Stimulated activated CD8-positive, alpha-beta memory T cell treated with anti-CD3 and anti-CD28 coated beads, Interleukin-7, amount 100 ng/mL, for 4 hours (primary cell): ENCODE data around the gene SLC12A7.
A peak's percentile ranks its signal among the peaks of the same experiment; 100 is the strongest.
"Not testable (repeated sequence)": the region's sequence is repeated elsewhere in the genome, so short reads cannot be mapped to it uniquely, and the experiment has no call there.

Experiments used
- DNase-seq, 2 donors: peaks; one replicate each; pipeline ENCODE4 v3.0.0-alpha.2; 2020; ENCODE audit warnings: low read depth in 2 of 2

SLC12A7 gene

DNA sequence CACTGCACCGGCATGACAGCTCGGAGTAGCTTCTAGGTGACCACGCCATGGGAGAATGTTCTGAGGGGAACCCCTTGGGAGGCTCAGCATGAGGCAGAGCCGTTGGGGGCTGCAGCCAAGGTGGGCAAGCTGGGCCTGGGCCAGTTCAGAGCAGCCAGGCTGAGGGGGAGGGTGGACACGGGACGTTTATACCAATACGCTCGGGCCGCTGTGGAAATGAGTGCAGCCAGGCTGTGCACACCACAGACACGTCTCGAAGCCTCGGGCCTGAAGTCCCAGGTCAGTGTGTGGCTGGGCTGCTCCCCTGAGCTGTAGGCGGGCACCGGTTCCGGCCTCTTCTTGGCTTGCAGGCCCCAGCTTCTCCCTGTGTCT, 28.9 kb upstream of the SLC12A7 start:
- DNase-seq = no peak

DNA sequence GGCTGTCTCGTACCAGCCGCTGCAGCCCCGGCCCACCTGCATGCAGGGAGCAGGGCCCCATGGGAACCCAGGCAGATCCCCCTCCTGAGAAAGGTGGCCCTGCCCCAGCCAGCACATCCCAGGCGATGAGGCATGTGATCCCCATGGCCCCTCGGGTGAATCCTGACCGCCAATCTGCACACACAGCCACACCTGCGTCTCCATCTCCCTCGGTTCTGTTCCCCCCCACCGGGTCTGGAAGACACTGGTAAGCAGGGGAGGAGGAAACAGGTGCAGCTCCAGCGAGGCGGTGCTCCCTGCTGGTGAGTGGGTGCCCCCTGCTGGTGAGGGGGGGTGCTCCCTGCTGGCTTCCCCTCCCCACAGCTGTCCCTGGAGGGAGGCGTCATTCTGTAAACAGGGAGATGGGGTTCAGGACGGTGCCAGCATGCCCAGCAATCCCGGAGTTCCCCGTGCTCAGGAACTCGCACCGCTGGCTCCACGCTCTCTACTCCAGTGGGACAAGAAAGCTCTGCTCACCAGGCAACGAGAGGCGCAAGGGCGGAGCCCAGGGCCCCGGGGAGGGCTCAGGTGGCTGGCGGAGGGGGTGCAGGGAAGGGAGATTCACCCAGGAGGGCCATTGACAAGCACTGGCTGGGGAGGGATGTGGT, 28.4 kb upstream of the SLC12A7 start:
- peak; percentile 52 to 71 for DNase-seq

DNA sequence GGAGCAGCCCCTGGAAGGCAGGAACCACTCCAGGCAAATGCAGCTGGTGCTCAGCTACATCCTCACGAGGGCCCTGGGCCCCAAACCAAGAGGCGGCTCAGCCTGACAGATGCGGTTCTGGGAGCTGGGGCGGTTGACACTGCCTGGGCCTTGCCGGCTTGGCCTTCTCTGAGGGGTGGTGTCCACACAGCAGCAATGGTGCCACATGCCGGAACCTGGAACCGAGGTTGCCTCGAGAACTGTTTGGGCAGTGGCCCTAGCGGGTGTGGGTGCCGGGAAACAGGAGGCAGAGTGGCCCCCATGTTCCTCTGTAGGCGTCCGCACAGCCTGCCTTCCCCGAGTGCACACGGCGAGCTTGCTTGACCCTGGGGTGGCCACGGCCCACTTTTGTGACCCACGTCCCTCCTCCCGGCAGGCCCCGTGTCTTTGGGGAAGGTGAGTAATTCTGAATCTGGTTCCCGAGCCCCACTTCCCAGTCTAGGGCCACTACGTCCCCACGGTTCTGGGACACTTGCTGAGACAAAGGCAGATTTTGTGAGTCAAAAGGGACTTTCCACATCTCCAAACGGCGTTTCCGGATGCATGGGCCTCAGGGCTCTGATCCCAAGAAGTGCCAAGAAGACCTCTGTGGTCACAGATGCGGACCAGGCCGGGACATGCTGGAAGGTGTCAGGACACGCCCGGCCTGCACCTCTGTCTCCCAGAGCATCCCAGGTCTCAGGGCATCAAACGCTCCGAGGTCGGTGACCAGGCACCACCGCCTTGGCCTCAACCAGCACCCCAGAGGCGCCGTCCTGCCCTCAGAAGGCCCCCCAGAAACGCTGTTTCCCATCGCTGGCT, 27.7 kb upstream of the SLC12A7 start:
- DNase-seq = no peak

DNA sequence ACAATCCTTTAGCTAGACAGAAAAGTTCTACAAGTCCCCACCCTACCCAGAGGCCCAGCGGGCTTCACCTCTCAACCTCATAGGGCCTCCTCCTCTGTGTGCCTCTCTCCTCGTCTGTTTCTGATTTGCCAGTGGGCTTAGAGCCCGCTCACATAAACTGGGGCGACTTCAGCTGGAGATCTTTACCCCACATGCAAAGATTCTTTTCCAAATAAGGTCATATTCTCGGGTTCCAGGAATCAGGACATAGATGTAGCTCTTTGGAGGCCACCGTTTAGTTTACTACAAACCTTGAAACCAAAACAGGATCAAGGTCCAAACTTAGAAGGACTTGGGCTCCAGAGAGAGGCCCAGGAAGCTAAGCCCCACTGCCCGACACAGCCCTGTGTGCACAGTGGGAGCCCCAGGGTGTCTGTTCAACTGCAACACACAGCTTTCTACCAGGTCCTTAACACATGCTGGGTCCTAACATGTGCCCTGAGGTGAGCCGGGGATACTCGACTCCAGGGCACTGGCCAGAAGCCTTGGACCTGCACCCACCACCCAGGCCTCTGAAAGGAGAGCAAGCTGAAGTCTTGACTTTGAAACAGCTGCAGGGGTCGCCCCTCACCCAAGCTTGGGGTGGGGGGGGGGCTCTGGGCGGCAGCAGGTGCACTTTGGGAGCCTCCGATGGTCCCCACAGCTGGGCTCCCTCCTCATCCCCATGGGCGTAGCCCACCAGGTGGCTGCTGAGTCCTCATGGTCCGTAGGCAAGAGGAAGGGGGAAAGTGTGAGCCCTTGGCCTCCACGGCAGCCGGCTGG, 26.8 kb upstream of the SLC12A7 start:
- no peak for DNase-seq

DNA sequence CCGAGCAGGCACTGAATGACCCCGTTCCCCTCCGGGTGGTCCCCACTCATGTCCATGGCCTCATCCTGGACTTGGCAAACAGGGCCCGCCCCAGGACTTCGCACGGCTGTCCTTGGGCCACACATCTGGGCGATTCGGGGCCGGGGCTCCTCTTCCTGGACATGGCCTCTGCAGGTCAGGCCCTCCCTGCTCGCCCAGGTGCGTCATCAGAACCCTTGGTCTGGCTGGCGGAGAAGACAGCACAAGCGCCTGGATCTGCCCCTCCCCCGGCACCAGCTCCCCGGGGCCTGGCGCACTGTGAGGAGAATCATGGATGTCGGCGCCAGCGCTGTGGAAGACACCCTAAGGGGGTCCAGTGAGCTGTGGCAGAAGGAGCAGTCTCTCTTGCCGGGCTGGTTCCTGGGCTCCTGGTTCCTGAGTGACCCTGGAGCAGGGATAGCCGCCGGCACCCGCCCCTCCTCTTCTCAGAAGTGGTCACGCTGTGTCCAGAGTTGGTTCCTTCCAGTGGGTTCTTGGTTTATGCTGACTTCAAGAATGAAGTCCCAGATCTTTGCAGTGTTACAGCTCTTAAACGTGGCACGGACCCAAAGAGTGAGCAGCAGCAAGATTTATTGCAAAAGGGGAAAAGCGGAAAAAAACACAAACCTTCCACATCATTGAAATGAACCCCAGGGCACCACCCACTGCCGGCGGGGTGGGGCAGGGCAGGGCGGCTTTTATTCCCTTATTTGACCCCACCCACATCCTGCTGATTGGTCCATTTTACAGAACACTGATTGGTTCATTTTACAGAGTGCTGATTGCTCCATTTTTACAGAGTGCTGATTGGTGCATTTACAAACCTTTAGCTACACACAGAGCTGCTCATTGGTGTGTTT, 25.9 kb upstream of the SLC12A7 start:
- no peak for DNase-seq

DNA sequence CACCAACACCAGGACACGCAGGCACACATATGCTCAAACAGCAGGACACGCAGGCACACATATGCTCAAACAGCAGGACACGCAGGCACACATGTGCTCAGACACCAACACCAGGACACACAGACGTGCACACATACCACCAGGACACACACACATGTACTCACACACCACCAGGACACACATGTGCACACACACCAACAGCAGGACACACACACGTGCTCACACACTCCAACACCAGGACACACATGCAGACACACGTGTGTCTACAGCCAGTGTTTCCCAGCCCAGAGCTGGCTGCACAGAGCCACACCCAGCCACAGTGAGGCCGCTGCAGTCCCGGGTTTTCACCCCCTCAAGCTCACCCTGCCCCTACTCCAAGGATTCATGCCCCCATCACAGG, 25.0 kb upstream of the SLC12A7 start:
- no peak for DNase-seq

DNA sequence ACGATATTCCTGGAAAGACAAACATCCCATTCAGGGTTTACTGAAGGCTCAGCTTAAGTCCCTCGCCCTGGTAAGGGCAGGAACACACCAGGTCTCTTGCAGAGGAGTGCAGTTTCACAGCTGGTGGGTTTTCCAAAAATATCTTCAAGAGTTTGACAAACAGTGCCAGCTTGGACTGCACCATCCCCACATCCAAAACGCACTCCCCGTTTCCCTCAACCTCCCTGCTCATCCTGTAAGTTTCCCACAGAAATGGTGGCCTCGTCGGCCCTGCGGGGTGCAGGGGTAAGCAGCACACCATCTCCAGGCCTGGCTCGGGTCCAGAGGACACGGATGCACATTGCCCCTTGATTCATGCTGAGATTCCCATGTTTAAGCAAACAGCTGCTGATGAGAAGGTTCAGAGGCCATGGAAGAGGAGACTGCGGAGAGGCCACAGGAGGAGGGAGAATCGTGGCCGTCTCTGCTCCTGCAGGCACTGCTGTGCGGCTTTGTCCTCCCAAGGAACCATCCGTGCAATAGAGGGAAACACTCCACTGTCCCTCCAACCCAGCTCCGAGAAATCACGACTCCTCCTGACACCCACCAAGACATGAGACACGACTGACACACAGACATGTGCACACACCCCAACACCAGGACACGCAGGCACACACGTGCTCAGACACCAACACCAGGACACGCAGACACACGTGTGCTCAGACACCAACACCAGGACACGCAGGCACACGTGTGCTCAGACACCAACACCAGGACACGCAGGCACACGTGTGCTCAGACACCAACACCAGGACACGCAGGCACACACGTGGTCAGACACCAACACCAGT, 24.0 kb upstream of the SLC12A7 start:
- no peak for DNase-seq

DNA sequence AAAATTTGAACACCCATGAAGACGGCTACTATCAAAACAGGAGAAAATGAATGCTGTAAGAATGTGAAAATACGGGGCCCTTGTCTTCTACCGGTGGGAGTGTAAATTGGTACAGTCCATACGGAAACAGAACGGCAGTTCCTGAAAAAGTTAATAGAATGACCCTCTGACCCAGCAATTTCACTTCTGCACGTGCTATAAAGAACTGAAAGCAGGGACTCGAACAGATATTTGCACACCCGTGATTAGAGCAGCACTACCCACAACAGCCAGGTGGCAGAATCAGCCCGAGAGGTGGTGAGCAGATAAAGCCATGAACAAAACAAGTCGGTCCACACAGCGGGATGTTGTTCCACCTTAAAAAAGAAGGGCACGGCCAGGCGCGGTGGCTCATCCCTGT, 22.6 kb upstream of the SLC12A7 start:
- no peak for DNase-seq

DNA sequence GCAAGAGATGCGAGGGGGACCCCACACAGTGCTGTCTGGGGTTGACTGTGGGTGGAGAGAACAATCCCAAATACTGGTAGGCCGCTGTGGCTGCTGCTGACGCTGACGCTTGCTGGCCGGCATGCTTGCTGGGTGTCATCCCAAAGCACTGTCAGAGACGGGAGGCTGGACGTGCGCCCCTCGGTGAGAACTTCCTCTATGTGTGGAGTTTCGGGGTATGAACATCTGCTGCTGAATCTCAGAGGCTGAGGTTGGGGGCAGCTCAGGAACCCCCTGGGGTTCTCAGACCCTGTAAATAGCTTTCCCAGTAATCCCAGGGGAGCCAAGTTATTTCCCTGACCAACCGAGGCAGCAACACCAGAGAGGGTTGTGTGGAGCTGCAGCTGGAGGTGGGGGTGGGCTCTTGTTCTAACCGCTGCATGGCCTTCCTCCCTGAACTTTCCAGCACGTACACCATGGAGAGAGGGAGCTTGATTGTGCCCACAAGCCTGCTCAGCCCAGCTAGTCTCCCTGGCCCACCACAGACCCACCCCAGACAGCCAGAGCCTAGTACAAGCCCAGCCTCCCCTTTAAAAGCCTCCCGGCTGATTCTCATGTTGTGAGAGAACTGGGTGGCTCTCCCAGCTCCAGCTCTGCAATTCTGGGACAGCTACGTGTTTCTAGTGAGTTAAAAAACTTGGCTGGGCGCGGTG, 21.8 kb upstream of the SLC12A7 start:
- DNase-seq = no peak

DNA sequence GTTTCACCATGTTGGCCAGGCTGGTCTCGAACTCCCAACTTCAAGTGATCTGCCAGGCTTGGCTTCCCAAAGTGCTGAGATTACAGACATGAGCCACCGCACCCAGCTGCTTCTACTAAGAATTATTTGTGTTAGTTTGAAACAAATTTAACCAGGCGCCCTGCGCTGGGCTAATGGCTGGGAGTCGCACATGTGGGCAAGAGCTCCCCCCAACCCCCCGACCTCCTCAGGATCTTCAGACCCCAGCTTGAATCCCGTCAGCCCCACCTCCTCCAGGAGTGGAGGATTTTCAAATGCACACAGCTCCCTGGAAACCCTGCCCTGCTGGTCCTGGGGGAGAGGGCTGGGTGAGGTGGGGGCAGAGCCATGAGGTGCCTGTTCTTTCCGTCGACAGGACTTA, 21.2 kb upstream of the SLC12A7 start:
- no peak for DNase-seq

DNA sequence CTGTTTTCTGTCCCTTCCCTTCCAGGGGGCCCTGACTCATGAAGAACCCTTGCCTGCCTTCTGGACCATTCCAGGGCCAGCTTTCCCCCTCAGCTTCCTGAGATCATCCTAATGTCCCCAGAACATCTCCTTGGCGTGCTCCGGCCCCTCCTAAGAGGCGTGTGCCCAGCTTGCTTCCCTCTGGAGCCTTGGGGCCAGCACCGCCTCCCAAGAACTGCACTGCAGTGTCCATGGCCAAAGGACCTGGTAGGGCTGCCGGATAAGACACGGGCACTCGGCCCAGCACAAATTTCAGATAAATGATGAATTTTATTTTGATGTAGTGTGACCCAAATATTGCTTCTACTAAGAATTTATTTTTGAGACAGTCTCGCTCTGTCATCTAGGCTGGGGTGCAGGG, 20.7 kb upstream of the SLC12A7 start:
- DNase-seq = no peak

DNA sequence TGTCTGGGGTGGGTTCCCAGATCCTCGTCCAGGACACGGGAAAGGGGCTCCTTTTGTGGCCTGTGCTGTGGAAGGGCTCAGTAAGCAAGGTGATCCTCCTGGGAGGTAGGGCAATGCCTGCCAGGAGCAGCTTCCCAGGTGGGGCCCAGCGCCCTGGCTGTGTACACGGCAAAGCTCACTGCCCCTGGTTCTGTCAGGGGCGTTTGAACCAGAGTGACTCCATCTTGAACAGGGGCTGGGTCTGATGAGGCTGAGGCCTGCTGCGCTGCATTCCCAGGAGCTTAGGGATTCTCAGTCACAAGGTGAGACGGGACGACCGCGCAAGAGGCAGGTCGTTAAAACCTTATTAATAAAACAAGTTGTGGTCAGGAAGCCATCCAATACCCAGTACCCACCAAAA, 19.9 kb upstream of the SLC12A7 start:
- no peak for DNase-seq

DNA sequence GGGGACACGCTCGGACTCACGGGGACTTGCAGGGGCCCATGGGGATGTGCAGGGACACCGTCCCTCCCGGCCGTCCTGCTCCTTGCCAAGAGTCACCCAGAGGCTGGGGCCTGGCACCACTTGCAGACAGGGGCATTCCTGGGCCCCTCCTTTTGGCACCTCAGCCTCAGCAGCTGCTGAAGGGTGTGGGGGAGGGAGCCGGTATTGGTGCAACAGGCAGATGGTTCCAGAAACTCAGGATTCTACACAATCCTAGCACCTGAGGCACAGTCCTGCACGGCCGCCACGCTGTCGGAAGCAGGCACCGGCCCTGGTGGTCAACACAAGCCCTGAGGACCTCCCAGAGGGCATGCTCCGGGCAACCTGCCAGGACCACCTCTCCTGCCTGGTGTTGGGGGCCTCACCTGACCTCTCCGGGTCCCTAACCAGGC, 19.3 kb upstream of the SLC12A7 start:
- DNase-seq = no peak

DNA sequence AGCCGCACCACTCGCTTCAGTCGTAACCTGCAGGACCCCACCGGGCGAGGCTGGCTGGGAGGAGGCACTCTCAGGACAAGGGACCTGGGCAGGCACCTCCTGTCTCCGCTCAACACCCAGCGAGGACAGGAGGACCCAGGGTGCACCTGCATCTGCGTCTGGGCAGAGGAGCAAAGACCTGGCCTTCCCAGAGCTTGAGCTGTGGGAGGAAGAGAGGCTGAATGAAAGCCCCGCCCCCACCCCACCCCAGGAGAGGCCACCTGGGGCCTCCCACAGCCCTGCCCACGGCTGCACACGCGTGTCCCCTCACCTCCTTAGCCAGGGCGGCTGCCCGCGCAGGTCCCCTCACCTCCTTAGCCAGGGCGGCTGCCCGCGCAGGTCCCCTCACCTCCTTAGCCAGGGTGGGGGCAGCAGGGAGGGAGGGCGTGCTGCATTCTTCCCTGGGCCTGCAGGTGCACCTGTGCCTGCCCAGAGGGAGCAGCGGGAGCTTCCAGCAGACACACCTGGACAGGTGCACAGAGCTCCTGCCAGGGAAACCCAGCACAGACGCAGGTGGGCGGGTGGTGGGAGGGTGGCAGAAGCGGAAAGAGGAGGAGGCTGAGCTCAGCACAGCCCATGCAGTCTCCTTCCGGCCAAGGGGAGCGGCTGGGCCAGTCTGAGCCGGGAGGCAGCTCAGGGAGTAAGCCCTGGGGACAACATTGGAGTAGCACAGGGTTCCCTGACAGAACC, 18.5 kb upstream of the SLC12A7 start:
- DNase-seq = no peak

DNA sequence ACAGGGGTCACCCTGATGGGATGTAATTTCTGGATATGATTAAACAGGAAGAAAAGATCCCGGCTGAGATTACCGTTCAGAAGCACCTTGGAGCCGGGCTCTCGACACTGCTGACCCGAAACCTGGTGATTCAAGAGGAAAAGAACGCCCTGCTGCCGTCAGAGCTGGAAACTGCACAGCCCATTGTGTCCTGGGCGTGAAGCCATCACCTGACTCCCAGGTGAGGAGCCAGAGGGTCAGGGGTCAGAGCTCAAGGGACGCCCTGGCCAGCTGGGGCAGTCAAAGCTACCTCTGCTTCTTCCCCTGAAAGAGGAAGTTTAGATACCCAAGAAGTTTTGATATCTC, 17.8 kb upstream of the SLC12A7 start:
- no peak for DNase-seq

DNA sequence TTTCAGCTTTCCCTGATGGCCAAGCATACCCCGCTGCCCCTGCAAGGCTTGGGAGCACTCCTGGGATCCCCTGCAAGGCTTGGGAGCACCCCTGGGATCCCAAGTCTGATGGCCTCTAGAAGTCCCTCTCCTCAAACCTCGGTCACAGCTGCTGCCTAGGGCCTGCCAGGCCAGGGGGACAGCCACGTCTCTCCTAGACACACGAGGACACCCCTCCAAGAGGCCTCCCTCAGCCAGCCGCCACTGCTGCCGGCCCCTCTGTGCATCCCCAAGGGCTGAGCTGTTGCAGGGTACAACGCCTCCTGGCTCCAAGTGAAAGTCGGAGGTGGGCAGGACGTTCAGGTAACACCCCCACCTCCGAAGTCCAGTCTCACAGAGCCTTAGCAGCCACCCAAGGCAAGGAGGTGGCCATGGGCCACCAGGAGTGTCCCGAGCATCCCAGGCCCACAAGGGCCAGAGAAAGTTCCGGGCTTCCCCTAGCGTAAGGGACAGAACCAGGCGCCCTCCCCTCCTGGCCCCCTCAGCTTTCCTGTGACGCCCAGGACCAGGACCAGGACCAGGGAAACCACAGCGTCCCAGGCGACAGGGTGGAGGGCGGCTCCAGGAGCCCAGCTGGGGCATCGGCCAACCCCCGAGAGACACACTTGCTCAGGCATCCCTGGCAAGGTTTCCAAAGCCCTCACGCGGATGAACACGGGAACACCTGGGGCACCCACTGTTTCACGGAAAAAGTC, 17.3 kb upstream of the SLC12A7 start:
- no peak for DNase-seq

DNA sequence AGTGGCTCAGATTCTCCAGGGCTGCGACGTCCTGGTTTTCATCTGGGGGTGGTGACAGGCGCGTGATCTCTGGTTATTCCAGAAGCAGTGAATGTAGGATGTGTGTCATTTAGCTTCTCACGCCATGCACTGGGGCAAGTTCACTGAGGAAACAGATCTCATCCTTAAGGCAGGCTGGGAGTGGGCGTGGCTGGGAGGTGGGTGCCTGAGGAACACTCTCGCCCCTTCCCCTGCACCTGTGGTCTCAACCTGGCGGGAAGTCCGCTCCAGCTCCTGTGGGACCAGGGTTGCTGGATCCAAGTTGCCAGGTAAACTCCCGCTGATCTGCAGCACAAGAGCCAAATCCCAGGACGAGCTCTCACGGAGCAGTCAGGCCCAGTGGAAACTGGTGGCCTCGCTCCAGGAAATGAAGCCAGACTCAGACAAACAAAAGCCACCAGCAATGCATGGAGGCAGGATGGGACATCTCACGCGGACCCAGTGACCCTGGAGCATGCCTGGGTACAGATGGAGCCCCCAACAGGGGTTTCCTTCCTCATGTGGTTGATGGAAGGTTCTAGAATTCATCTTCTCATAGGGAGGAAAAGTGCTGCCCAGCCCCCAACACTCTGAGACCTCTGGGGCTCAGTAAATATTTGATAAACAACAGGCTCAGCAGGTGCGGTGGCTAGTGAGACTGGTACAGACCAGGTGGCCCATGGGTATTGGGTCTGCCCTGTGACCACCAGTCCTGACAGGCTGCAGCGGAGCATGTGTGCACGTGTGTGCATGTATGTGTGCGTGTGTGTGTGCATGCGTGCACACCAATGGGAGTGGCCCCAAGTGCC, 16.3 kb upstream of the SLC12A7 start:
- DNase-seq = no peak

DNA sequence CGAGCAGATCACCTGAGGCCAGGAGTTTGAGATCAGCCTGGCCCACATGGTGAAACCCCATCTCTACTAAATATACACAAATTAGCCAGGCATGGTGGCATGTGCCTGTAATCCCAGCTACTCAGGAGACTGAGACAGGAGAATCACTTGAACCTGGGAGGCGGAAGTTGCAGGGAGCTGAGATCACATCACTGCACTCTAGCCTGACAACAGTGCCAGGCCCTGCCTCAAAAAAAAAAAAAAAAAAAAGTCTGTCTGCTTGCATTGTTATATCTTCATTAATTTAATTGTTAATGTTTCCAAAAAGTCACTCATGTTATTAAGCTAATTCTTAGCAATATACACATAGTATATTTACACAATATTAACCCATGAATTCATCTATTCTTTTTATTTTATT, 13.8 kb upstream of the SLC12A7 start:
- not testable (repeated sequence) for DNase-seq
